ENCODE data around the gene GPX6. TPM values are rescaled to one million over a fixed set of nuclear protein-coding genes. Genes with fewer than 3 reads are reported as not detected.
A peak's percentile ranks its signal among the peaks of the same experiment; 100 is the strongest.

Gene GPX6
- total RNA-seq, 2 donors from 2014 or later: not detected

GRCh38 chr6:28489366-28490204 is 26.0 kb downstream of the GPX6 start:
- Histone ChIP-seq H3K9me3 (ENCODE audit: control insufficient read depth, low read length) (no peaks in the 10 kb centered on the region), H3K27me3 (ENCODE audit: control insufficient read depth, insufficient read depth, low read length, poor library complexity, severe bottlenecking) (no peaks in the 10 kb centered on the region), H3K27ac (ENCODE audit: low read depth, low read length) (peak overlapping the region; percentile 21), H3K9ac (ENCODE audit: extremely low read depth, low read length, poor library complexity, severe bottlenecking) (peak overlapping the region; percentile 94), H3K4me3 (ENCODE audit: low read length) (peak overlapping the region; percentile 90), H3K4me1 (ENCODE audit: control insufficient read depth, insufficient read depth, low read length) (no peaks in the 10 kb centered on the region), H3K36me3 (ENCODE audit: control insufficient read depth, insufficient read depth, low read length) (no peaks in the 10 kb centered on the region)
- Mint-ChIP-seq H3K9me3 (no peaks in the 10 kb centered on the region), H3K4me3 (peak overlapping the region; percentile 83), H3K36me3 (ENCODE audit: low read depth) (no peaks in the 10 kb centered on the region), H3K4me1 (peaks cover 12% of the 10 kb centered on the region), H3K27ac (peak overlapping the region; percentile 97), H3K27me3 (ENCODE audit: insufficient read depth) (peaks cover 14% of the 10 kb centered on the region)
- TF ChIP-seq, protein P1, sequence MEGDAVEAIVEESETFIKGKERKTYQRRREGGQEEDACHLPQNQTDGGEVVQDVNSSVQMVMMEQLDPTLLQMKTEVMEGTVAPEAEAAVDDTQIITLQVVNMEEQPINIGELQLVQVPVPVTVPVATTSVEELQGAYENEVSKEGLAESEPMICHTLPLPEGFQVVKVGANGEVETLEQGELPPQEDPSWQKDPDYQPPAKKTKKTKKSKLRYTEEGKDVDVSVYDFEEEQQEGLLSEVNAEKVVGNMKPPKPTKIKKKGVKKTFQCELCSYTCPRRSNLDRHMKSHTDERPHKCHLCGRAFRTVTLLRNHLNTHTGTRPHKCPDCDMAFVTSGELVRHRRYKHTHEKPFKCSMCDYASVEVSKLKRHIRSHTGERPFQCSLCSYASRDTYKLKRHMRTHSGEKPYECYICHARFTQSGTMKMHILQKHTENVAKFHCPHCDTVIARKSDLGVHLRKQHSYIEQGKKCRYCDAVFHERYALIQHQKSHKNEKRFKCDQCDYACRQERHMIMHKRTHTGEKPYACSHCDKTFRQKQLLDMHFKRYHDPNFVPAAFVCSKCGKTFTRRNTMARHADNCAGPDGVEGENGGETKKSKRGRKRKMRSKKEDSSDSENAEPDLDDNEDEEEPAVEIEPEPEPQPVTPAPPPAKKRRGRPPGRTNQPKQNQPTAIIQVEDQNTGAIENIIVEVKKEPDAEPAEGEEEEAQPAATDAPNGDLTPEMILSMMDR (conservative IDR thresholded peaks at IDR 0.05): no peak
- peak; percentile 95 for DNase-seq
- 1 to 3% methylated on average over 19 to 39 of the region's 40 CpGs for WGBS, 2 experiments (ENCODE audit: insufficient coverage in 1 of 2, insufficient read length in 1 of 2)

- Histone ChIP-seq H3K36me3 (ENCODE audit: control insufficient read depth, insufficient read depth, low read length) (no peaks in the 10 kb centered on the region), H3K27ac (ENCODE audit: low read depth, low read length) (no peak overlapping the region), H3K27me3 (ENCODE audit: control insufficient read depth, insufficient read depth, low read length, poor library complexity, severe bottlenecking) (no peaks in the 10 kb centered on the region), H3K9ac (ENCODE audit: extremely low read depth, low read length, poor library complexity, severe bottlenecking) (peak overlapping the region; percentile 94), H3K4me3 (ENCODE audit: low read length) (peak overlapping the region; percentile 90), H3K4me1 (ENCODE audit: control insufficient read depth, insufficient read depth, low read length) (no peaks in the 10 kb centered on the region), H3K9me3 (ENCODE audit: control insufficient read depth, low read length) (no peaks in the 10 kb centered on the region)
- peak overlapping the region; percentile 97 for H3K27ac Mint-ChIP-seq
- H3K4me3 Mint-ChIP-seq: peak overlapping the region; percentile 83
- no peaks in the 10 kb centered on the region for H3K36me3 Mint-ChIP-seq (ENCODE audit: low read depth)
- WGBS, 2 experiments (ENCODE audit: insufficient coverage in 1 of 2, insufficient read length in 1 of 2): 2 to 7% methylated on average over 7 to 13 of the region's 14 CpGs
- H3K27me3 Mint-ChIP-seq (ENCODE audit: insufficient read depth): peaks cover 14% of the 10 kb centered on the region
- no peaks in the 10 kb centered on the region for H3K9me3 Mint-ChIP-seq
- peak; percentile 84 for DNase-seq
- TF ChIP-seq, protein P1 (conservative IDR thresholded peaks at IDR 0.05): no peak
- peaks cover 12% of the 10 kb centered on the region for H3K4me1 Mint-ChIP-seq
Measured at GRCh38 chr6:28488916-28489365, 26.7 kb downstream of the GPX6 start.

DNA sequence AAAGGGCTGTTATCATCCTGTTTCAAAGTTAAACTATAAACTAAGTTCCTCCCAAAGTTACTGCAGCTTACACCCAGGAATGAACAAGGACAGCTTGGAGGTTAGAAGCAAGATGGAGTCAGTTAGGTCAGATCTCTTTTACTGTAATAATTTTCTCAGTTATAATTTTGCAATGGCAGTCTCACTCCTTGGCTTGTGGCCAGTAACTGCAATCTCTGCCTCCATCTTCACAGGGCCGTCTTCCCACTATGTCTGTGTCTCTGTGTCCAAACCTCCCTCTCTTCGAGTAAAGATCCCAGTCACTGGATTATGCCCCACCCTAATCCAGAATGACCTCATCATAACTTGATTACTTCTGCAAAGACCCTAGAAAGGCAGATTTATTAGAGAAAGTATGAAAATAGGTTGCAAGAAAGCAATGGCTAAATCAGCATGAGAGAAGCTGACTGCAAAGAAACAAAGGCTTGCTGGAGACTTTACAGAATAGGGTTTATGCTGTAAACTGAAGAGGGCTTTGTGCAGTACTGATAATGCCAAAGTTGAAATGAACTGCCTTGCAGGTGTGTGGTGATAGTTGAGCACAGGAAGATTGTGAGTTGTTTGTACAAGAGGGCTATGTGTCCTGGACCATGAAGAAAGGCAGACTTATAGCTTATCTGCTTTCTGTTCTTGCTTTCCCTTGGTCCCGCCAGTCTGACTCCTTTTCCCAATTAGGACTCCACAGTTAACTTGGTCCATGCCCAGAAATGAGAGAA is 28.4 kb downstream of the GPX6 start:
- H3K27me3 ChIP-seq (ENCODE audit: control insufficient read depth, insufficient read depth, low read length, poor library complexity, severe bottlenecking): no peaks in the 10 kb centered on the region
- no peak overlapping the region for H3K4me3 ChIP-seq (ENCODE audit: low read length)
- Mint-ChIP-seq H3K27me3 (ENCODE audit: insufficient read depth) (peaks cover 23% of the 10 kb centered on the region), H3K4me1 (peaks cover 10% of the 10 kb centered on the region), H3K9me3 (no peaks in the 10 kb centered on the region), H3K36me3 (ENCODE audit: low read depth) (no peaks in the 10 kb centered on the region), H3K27ac (no peak overlapping the region), H3K4me3 (no peak overlapping the region)
- WGBS, 2 experiments (ENCODE audit: insufficient coverage in 1 of 2, insufficient read length in 1 of 2): 91 to 100% methylated on average over 2 to 3 of the region's 3 CpGs
- no peak for DNase-seq
- no peaks in the 10 kb centered on the region for H3K9me3 ChIP-seq (ENCODE audit: control insufficient read depth, low read length)
- TF ChIP-seq, protein P1 (conservative IDR thresholded peaks at IDR 0.05): no peak
- no peak overlapping the region for H3K27ac ChIP-seq (ENCODE audit: low read depth, low read length)
- no peaks in the 10 kb centered on the region for H3K4me1 ChIP-seq (ENCODE audit: control insufficient read depth, insufficient read depth, low read length)
- no peak overlapping the region for H3K9ac ChIP-seq (ENCODE audit: extremely low read depth, low read length, poor library complexity, severe bottlenecking)
- H3K36me3 ChIP-seq (ENCODE audit: control insufficient read depth, insufficient read depth, low read length): no peaks in the 10 kb centered on the region

Measured in endodermal cell (in vitro differentiated cells).